HG02884 (cell line): ENCODE results near the gene ANKRD17.
A peak's percentile ranks its signal among the peaks of the same experiment; 100 is the strongest.

ENCODE experiments used
- ATAC-seq: cut with Tn5 transposase; IDR thresholded peaks from one replicate; pipeline ENCODE4 v1.9.1; 2021; ENCODE audit warnings: mild to moderate bottlenecking, moderate library complexity; ENCODE audit not compliant: unreplicated experiment

The ANKRD17 gene

DNA sequence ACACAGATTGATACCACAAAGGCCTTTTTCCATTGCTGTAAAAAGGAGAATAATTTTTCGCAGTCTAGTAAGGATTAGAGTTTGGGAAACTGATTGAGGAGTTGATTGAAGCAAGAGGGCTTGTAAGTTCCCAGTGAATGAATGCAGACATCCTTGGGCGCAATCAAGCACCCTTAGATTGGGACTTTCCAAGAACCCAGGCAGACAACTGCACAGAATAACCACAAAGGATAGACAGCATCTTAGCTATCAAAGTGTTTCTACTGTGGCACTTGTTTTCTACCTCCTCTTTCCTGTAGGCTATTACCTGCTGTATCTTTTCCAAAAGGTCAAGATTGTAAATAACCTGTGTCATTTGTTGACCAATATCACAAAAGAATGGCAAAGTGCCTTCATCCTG is 191.7 kb downstream of the ANKRD17 start:
- ATAC-seq, result no peak

DNA sequence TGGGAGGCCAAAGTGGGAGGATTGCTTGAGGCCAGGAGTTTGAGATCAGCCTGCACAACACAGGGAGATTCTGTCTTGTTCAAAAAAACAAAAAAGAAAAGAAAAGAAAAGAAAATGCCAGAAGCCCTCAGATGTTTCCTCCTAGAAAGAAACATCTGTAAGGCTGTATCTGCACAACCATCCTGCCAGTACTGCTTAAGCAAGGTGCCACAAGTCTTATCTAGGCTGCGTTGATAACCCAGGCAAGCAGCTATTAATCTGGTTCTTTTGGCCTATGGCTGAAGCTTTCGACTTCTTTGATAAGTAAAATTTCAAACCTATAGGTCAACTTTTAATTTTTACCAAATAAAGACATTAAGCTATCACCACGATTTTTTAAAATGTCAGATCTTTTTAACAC is 192.2 kb downstream of the ANKRD17 start:
- ATAC-seq, result no peak

DNA sequence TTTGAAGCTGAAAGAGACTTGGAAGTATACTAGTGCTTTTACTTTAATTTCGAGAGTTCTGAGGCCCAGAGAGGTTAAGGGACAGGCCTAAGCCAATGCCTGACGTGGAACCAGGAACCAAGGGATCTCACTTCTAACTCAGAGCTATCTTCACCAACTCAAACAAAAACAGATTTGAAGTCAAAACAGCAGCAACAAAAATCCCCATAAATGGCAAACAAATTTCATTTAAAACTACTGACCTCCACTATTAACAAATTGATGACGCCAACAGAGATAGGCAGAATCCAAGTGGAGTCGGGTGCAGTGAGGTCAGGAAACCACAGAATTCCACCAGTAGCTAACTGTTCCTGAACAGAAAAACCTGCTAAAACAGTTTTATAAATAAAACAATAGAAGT is 194.1 kb downstream of the ANKRD17 start:
- ATAC-seq, result no peak

DNA sequence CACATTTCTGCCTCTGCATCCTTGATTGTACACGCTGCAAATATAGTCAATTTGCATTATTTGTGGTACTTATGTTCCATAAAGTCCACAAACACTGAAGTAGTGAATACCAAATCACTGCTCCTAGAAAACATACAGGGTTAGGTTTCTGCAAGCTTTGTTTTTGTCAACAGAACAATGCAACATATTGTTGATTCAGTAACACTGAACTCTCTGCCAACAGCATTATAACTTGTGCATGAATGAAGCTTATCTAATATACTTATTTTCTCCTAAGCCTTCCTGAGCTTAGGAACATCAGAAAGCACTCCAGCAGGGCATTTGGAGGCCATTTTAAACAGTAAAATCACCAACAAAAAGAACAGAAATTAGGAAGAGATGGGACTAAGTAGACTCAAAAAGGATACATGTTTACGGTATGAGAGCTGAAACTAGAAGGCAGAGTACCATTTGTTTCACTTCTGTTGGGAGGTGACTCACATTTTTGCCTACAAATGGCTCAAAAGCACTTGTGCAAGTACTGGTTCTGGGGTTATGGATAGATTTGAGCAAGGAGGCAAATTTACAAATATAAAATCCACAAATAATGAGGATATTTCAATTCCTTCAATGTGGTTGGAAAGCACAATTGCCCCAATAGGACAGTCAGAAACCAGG is 203.2 kb downstream of the ANKRD17 start:
- ATAC-seq, result peak; percentile 95

DNA sequence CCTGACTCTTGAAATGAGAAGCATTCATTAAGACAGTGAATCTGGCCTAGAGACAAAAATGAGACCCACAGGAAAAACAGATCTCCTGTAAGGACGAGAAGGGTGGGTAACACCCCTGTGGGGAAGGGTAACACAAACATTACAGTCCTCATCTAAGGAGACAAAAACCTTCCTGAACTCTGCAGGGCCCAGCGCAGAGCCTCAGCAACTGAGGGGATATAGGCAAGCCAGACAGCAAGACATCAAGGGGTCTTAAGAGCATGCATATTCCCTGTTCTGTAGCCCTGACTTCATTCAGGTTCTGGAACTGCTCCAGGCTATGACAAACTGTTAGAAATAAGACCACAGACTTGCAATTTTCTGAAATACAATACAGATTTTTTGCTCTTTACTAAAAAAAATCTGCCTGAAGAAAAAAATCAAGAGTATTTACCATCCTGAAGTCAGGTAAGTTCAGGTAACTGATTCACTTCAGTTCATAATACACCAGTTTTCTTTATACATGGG is 204.6 kb downstream of the ANKRD17 start:
- ATAC-seq, result no peak

DNA sequence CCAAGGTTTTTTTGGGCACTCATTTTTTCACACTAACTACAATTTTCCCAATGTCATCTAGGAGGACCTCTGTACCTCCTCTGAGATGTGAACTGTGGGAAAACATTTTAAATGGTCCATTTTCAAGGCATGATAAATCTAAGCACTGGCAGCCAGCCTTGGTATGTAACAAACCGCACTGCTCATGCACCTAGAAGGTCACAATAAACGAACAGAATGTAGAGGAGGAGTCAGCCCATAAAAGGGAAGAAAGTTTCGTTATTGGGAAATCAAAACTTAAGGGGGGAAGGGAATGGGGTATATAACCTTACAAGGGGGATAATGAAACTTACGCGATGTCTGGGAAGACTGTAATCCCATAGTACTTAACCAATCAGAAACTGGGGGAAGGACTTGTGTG is 205.5 kb downstream of the ANKRD17 start:
- ATAC-seq, result no peak

DNA sequence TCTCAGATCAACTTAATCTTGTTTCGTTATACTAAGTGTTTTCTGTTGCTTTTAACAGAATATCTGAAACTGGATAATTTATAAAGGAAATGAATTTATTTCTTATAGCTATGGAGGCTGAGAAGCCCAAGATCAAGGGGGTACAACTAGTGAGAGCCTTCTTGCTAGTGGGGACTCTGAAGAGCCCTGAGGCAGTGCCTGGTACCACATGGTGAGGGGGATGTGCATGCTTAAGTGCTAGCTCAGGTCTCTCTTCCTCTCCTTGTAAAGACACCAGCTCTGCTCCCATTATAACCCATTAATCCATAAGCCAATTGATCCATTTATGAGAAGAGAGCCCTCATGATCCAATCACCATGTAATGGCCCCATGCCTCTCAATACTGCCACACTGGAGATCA is 207.0 kb downstream of the ANKRD17 start:
- no peak for ATAC-seq

DNA sequence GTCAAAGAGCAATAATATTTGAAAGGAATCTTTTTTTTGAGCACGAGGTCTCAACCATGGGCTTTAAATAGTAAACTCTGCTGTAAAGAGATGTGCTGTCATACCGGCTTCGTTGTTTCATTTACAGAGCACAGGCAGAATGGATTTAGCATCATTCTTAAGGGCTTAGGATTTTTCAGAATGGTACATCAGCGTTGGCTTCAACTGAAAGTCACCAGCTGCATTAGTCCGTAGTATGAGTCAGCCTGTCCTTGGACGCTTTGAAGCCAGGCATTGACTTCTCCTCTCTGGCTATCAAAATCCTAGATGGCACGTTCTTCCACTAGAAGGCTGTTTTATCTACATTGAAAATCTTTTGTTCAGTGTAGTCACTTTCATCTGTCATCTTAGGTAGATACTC is 212.7 kb downstream of the ANKRD17 start:
- ATAC-seq, result no peak

DNA sequence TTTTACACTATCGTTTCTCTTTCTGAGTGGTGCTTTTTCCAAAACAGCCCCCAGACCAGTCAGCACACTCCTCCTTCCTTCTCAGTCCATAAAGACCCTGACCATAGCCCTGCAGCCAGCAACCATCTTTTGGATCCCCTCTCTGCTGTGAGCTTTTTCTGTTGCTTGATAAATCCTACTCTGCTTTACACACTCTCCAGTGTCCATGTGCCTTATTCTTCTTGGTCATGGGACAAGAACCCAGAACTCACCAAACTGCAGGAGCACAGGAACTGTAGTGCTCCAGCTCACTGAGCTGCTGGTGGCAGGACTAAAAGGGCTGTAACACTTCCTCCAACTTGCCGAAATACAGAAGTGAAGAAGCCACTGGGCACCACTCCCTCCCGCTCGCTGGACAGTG is 221.5 kb downstream of the ANKRD17 start:
- ATAC-seq, result no peak

DNA sequence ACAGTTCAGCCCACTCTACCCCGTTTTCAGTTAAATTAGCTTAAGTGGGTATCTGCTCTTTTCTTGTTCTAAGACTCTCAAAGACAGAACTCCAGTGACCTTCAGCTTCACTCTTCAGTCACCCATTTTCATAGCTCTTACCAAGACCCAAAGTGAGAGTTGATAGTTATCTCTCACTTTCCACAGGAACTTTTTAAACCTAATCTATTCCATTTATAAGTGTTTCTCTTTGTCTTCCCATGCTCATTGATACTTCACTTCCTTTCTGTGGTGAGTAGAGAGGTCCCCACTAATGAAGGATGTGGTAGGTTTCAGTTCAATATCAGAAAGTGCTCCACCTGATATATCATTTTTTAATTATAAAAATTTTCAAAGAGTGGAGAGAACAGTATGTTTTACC is 222.5 kb downstream of the ANKRD17 start:
- ATAC-seq, result peak; percentile 56

DNA sequence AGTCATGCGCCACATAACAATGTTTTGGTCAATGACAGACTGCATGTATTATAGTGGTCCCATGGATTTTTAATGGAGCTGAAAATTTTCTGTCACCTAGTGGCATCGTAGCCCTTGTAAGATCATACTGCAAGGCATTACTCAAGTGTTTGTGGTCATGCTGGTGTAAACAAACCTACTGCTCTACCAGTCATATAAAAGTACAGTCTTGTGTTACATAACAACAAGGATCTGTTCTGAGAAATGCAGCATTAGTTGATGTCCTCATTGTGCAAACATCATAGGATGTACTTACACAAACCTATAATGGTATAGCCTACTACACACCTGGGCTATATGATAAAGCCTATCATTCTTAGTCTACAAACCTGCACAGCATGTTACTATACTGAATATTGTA is 223.7 kb downstream of the ANKRD17 start:
- ATAC-seq, result no peak

DNA sequence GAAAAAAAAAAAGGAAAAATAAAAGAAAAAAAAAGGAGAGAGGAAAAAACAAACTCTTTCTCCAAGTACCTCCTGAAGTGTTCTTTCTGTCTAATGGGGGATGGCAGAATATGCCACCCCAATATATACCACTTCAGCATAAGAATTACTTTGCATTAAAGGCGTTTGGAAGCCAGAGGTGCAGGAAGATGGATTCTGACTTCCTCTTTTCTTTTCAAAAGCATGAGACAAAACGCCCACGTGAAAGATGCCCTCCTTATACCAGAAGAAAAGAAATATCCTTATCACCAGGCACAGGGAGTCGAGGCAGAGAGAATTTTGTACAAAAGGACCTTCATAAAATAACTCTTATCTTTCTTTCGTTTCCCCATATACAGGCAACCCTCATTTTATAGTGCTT is 230.0 kb downstream of the ANKRD17 start:
- ATAC-seq, result peak; percentile 55
